Ishikawa (cell line): ENCODE results near the gene GRK1.

Source experiments
- CREB1 ChIP-seq: IDR thresholded peaks from 2 replicates; pipeline ENCODE4 v1.6.1; 2012; ENCODE audit warnings: low read depth
- EGR1 ChIP-seq: IDR thresholded peaks from 2 replicates; pipeline ENCODE4 v1.6.1; 2012
- FOXM1 ChIP-seq: IDR thresholded peaks from 2 replicates; pipeline ENCODE4 v1.6.1; 2012; ENCODE audit warnings: low read depth, borderline replicate concordance
- RAD21 ChIP-seq: IDR thresholded peaks from 2 replicates; pipeline ENCODE4 v1.6.1; 2012; ENCODE audit warnings: low read depth
- TCF12 ChIP-seq: IDR thresholded peaks from 2 replicates; pipeline ENCODE4 v1.6.1; 2012; ENCODE audit warnings: low read depth
- TF ChIP-seq, protein P1 (sequence below): IDR thresholded peaks from 2 replicates; pipeline ENCODE4 v1.6.1; 2012; ENCODE audit warnings: low read depth, mild to moderate bottlenecking

DNA sequence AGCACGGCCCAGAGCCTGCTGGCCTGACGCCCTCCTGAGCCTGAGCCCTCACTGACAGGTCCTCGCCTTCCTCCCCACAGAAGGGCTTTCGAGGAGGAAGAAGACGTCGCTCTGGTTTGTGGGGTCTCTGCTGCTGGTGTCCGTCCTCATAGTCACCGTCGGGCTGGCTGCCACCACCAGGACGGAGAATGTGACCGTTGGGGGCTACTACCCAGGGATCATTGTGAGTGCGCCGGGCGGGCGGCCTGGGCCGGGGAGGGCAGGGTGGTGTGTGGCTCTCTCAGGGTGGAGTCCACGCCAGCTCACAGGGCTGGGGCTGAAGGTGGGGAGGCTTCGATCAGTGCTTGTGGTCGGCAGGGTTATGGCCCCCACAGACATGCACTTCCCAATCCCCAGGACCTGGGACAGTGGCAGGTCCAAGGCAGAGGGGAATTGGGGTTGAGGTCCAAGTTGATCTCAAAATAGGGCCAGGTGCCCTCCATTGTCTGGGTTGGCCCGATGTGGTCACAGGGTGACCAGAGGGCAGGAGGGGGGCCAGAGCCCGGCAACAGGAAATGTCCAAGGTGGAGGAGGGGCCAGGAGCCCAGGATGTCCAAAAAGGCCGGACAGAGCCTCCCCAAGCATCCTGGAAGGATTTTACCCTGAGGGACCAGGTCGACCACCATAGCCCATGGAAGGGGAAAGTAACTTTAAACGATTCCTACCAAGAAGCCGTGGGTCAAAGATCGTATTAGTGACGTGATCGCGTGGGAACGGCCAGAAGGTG is 99.2 kb downstream of the GRK1 start:
- TF ChIP-seq EGR1 (no peak), RAD21 (no peak), TCF12 (no peak), FOXM1 (no peak), CREB1 (no peak)
- TF ChIP-seq, protein P1, sequence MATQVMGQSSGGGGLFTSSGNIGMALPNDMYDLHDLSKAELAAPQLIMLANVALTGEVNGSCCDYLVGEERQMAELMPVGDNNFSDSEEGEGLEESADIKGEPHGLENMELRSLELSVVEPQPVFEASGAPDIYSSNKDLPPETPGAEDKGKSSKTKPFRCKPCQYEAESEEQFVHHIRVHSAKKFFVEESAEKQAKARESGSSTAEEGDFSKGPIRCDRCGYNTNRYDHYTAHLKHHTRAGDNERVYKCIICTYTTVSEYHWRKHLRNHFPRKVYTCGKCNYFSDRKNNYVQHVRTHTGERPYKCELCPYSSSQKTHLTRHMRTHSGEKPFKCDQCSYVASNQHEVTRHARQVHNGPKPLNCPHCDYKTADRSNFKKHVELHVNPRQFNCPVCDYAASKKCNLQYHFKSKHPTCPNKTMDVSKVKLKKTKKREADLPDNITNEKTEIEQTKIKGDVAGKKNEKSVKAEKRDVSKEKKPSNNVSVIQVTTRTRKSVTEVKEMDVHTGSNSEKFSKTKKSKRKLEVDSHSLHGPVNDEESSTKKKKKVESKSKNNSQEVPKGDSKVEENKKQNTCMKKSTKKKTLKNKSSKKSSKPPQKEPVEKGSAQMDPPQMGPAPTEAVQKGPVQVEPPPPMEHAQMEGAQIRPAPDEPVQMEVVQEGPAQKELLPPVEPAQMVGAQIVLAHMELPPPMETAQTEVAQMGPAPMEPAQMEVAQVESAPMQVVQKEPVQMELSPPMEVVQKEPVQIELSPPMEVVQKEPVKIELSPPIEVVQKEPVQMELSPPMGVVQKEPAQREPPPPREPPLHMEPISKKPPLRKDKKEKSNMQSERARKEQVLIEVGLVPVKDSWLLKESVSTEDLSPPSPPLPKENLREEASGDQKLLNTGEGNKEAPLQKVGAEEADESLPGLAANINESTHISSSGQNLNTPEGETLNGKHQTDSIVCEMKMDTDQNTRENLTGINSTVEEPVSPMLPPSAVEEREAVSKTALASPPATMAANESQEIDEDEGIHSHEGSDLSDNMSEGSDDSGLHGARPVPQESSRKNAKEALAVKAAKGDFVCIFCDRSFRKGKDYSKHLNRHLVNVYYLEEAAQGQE: peak; percentile 36; the same call in 1 of the 2 replicates
